Amniotic stem cell (primary cell): ENCODE data around the gene WWOX.
"Not testable (repeated sequence)": the region's sequence is repeated elsewhere in the genome, so short reads cannot be mapped to it uniquely, and the experiment has no call there.

Experiments used
- DNase-seq: peaks from one replicate; lab custom pipeline; 2025; lab: John Stamatoyannopoulos, UW

Gene WWOX

DNA sequence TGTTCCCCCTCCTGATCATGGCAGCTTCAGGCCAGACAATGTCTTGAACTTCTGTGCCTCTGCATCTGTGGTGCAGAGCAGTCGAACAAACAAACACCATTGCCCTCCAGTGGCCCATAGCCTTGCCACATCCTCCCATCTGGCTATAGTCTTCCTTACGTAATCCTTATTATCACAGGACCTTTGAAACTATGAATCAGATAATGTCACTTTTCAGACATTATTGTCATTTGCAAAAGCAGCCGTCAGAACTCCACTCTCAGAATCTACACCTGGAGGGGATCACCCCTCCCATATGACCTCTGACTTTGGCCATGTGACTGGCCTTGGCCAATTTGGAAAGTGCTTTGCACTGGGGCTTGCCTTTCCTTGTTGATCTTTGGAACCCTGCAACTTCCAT, 1113.8 kb downstream of the WWOX start:
- no peak for DNase-seq

DNA sequence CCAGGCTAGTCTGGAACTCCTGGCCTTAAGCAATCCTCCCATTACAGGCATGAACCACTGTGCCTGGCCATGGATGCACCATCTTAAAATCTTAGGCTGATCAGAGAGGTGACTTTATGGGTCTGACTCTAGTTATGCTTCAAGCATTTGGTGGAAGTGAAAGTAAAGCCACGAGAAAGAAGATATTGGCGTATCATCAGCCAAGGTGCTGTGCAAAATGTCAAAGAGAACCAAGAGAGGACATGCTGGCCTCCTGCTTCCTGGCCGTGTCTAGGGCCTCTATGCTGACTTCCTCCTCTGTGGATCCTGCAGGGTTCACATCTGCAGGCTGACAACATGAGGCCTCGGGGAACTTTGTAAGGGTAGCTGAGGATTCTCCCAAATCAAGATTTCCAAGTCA, 1115.8 kb downstream of the WWOX start:
- no peak for DNase-seq

GRCh38 chr16:79217375-79218011, 1118.0 kb downstream of the WWOX start:
- DNase-seq: no peak

DNA sequence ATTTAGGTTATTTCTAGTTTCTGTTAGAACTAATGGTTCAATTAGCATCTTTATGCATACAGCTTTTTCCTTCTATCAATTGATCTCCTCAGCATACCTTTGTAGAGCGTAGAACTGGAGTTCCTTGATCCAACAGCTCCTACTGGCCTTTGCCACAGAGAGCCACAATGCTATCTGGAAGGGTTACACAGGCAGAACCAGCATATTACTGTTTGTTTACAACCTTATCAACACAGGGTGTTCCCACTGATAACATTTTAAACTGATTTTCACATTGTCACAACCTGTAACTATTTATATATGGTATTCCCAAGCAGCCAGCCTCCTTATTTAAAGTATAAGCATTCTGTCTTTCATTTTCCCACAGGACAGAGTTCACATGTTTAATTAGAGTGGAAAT, 1118.9 kb downstream of the WWOX start:
- no peak for DNase-seq

DNA sequence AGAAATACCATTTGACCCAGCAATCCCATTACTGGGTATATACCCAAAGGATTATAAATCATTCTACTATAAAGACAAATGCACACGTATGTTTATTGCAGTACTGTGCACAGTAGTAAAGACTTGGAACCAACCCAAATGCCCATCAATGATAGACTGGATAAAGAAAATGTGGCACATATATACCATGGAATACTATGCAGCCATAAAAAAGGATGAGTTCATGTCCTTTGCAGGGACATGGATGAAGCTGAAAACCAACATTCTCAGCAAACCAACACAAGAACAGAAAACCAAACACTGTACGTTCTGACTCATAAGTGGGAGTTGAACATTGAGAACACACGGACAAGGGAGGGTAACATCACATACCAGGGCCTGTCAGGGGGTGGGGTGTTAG, 1126.5 kb downstream of the WWOX start:
- not testable (repeated sequence) for DNase-seq

- no peak for DNase-seq
Observed at GRCh38 chr16:79229361-79229760, 1129.9 kb downstream of the WWOX start.

GRCh38 chr16:79245700-79246099, 1146.2 kb downstream of the WWOX start:
- DNase-seq: not testable (repeated sequence)

GRCh38 chr16:79247386-79247785, 1147.9 kb downstream of the WWOX start:
- DNase-seq: no peak

- DNase-seq: no peak
Observed at GRCh38 chr16:79248351-79248750, 1148.9 kb downstream of the WWOX start.

- DNase-seq: no peak
Observed at GRCh38 chr16:79250502-79251098, 1151.1 kb downstream of the WWOX start.

DNA sequence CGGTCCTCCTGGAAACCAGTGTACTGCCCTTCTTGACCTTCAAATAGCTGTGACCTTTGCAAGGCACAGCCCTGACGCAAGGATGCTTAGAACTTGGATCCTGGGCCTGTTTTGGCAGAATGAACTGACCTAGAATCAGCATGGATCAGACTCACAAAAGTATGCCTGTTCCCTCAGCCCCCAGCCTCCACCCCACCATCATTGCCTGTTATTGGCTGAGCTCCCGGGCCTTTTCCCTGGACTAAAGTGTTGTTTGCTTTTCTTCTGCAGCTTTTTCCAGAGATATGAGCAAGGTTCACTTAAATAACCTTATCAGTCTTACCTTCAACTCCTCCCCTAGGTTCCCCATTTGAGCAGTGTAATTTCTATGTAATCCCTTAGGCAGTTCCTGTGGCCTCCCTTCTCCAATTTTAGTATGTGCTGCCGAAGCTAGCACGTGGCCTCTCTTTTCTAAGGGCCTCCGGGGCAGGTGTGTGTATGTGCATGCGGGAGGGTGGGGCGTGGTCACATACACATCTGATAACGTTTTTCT, 1153.7 kb downstream of the WWOX start:
- DNase-seq: no peak

GRCh38 chr16:79257953-79258490, 1158.6 kb downstream of the WWOX start:
- DNase-seq: no peak

GRCh38 chr16:79260890-79261289, 1161.4 kb downstream of the WWOX start:
- not testable (repeated sequence) for DNase-seq

- DNase-seq: no peak
Observed at GRCh38 chr16:79261481-79261940, 1162.1 kb downstream of the WWOX start.

DNA sequence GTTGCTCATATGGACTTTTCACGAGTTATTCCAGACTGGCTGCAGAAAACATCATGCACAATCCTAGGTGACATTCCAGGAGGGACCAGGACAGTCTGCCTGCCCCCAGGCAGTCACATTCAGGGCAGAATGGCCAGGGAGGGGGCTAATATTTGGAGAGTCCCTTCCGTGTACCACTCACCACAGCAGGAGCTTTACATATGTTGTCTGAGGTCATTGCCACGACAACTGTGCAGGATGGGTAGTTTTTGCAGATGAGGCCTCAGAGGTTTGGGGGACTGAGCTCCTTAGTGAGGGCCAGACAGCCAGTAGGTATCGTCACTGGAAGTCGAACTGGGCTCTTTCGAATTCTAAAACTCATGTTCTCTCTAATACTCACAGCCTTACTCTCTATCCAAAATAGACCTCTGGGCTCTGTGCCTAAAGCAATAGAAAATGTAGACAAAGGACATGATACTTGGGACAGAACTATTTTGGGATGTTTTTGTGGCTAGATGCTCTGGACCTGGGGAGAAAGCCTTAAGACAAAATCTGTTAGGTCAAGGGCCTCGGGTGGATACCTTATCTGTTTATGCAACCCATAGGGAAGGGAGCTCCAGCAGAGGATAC, 1162.6 kb downstream of the WWOX start:
- no peak for DNase-seq
